ENCODE measurements around the gene FADS2.

FADS2 gene

GRCh38 chr11:61815790-61816735, 12.0 kb upstream of the FADS2 start:
- TF ChIP-seq CTCF (conservative IDR thresholded peaks at IDR 0.05), result no peak
- H3K27ac ChIP-seq, result peak overlapping the region; percentile 94

- peak within 1 kb of the TSS; percentile 94 for H3K27ac ChIP-seq
- peak; percentile 76 for TF ChIP-seq CTCF (conservative IDR thresholded peaks at IDR 0.05)
Measured at GRCh38 chr11:61816736-61817455, 11.2 kb upstream of the FADS2 start, which contains the start of gene FADS1. TSS of gene FADS1 (minus strand) at chr11:61817003. CDS start at chr11:61816929, 74 bp downstream.

- no peak for TF ChIP-seq CTCF (conservative IDR thresholded peaks at IDR 0.05)
- H3K27ac ChIP-seq, result peak overlapping the region; percentile 94
Measured at GRCh38 chr11:61817471-61818202, 10.5 kb upstream of the FADS2 start.

- TF ChIP-seq CTCF (conservative IDR thresholded peaks at IDR 0.05), result no peak
- no peak overlapping the region for H3K27ac ChIP-seq
Measured at GRCh38 chr11:61820174-61820573, 7.9 kb upstream of the FADS2 start.

GRCh38 chr11:61826930-61827570, 1.1 kb upstream of the FADS2 start:
- TF ChIP-seq CTCF (conservative IDR thresholded peaks at IDR 0.05), result no peak

GRCh38 chr11:61828379-61828628, 204 bp downstream of the FADS2 start:
- TF ChIP-seq CTCF (conservative IDR thresholded peaks at IDR 0.05), result no peak
- H3K27ac ChIP-seq, result peak overlapping the region; percentile 69; the same call in 1 of the 2 replicates

More at GRCh38 chr11:61826930-61827570, 1.1 kb upstream of the FADS2 start:
- H3K27ac ChIP-seq, result peak overlapping the region; percentile 69; the same call in 1 of the 2 replicates
